Activated gamma-delta T cell treated with anti-CD3 and anti-CD28 coated beads, Interleukin-2, amount 50 U/mL, for 16 hours (primary cell): ENCODE results near the gene VAV3.

Experiments
- DNase-seq: peaks from one replicate; pipeline ENCODE4 v3.0.0-alpha.2; 2020; ENCODE audit warnings: low read depth

VAV3 gene

GRCh38 chr1:107640207-107640606, 324.8 kb downstream of the VAV3 start:
- DNase-seq, result no peak

- no peak for DNase-seq
Measured at GRCh38 chr1:107637101-107637500, 327.9 kb downstream of the VAV3 start.

GRCh38 chr1:107633596-107633995, 331.4 kb downstream of the VAV3 start:
- no peak for DNase-seq

- DNase-seq, result no peak
Measured at GRCh38 chr1:107626073-107626796, 338.7 kb downstream of the VAV3 start.

- DNase-seq, result no peak
Measured at GRCh38 chr1:107625405-107626029, 339.5 kb downstream of the VAV3 start.

GRCh38 chr1:107623431-107623830, 341.5 kb downstream of the VAV3 start:
- no peak for DNase-seq

GRCh38 chr1:107622966-107623365, 342.0 kb downstream of the VAV3 start:
- DNase-seq, result no peak

- no peak for DNase-seq
Measured at GRCh38 chr1:107622535-107622934, 342.4 kb downstream of the VAV3 start.

- no peak for DNase-seq
Measured at GRCh38 chr1:107620753-107621152, 344.2 kb downstream of the VAV3 start.

- DNase-seq, result no peak
Measured at GRCh38 chr1:107618539-107618938, 346.4 kb downstream of the VAV3 start.

- DNase-seq, result no peak
Measured at GRCh38 chr1:107617921-107618320, 347.1 kb downstream of the VAV3 start.

- DNase-seq, result no peak
Measured at GRCh38 chr1:107617456-107617855, 347.5 kb downstream of the VAV3 start.

GRCh38 chr1:107609808-107610207, 355.2 kb downstream of the VAV3 start:
- no peak for DNase-seq

GRCh38 chr1:107604825-107605224, 360.2 kb downstream of the VAV3 start:
- no peak for DNase-seq

- no peak for DNase-seq
Measured at GRCh38 chr1:107600607-107601160, 364.3 kb downstream of the VAV3 start.

- no peak for DNase-seq
Measured at GRCh38 chr1:107599220-107599619, 365.8 kb downstream of the VAV3 start.

GRCh38 chr1:107597290-107597689, 367.7 kb downstream of the VAV3 start:
- DNase-seq, result no peak

- DNase-seq, result no peak
Measured at GRCh38 chr1:107594536-107594935, 370.4 kb downstream of the VAV3 start.

- DNase-seq, result no peak
Measured at GRCh38 chr1:107593501-107594209, 371.3 kb downstream of the VAV3 start.

- no peak for DNase-seq
Measured at GRCh38 chr1:107590900-107591622, 373.9 kb downstream of the VAV3 start.

- DNase-seq, result no peak
Measured at GRCh38 chr1:107590087-107590486, 374.9 kb downstream of the VAV3 start.

- no peak for DNase-seq
Measured at GRCh38 chr1:107588321-107588720, 376.7 kb downstream of the VAV3 start.
